Uterus (tissue), 2 donors: ENCODE data around the gene TBC1D19.

Source experiments
- POLR2A ChIP-seq, 2 donors: fragments of 450-650 bp; IDR thresholded peaks; one replicate each; pipeline ENCODE4 v1.6.1; 2016; ENCODE audit warnings: antibody characterized with exemption in 2 of 2, mild to moderate bottlenecking in 1 of 2, moderate library complexity in 1 of 2
- TF ChIP-seq, protein P1 (sequence below), 4 experiments: fragments of 200-600 bp in 2 of 4; fragments of 450-650 bp in 2 of 4; sonication (generic) in 2 of 4; IDR thresholded peaks; one replicate each; pipeline ENCODE4 v1.5.1; 2016 to 2019; ENCODE audit warnings: antibody characterized with exemption in 4 of 4, mild to moderate bottlenecking in 2 of 4, moderate library complexity in 1 of 4

DNA sequence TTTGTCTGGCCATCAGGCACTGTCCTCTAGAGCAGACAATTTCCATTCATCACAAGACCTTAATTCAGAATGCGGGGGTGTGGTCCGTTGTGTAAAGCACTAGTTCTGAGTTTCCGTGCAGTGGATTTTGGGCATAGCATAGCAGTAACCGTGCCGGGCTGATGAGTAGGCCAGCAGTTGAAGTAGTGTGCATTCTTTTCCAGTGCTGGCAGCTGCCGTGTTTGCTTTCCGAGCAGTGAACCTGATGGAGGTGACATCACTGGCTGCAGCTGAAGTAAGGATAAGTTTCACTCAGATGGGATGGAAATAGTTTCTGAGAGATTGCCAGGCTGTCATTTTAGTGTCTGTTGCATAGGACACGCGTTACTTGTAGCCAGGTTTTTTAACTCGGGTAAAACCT lies 169.7 kb downstream of the TBC1D19 start:
- TF ChIP-seq POLR2A (IDR thresholded peaks at IDR 0.05) = no peak
- TF ChIP-seq, protein P1, sequence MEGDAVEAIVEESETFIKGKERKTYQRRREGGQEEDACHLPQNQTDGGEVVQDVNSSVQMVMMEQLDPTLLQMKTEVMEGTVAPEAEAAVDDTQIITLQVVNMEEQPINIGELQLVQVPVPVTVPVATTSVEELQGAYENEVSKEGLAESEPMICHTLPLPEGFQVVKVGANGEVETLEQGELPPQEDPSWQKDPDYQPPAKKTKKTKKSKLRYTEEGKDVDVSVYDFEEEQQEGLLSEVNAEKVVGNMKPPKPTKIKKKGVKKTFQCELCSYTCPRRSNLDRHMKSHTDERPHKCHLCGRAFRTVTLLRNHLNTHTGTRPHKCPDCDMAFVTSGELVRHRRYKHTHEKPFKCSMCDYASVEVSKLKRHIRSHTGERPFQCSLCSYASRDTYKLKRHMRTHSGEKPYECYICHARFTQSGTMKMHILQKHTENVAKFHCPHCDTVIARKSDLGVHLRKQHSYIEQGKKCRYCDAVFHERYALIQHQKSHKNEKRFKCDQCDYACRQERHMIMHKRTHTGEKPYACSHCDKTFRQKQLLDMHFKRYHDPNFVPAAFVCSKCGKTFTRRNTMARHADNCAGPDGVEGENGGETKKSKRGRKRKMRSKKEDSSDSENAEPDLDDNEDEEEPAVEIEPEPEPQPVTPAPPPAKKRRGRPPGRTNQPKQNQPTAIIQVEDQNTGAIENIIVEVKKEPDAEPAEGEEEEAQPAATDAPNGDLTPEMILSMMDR (IDR thresholded peaks at IDR 0.05) = no peak
